HepG2 (cell line): ENCODE measurements around the gene KRTAP5-4. TPM values are rescaled to one million over a fixed set of nuclear protein-coding genes. Genes with fewer than 3 reads are reported as not detected.

Source experiments
- CEBPG ChIP-seq: IDR thresholded peaks from 2 replicates; pipeline ENCODE4 v1.6.1; 2016
- GATAD2A ChIP-seq: IDR thresholded peaks from 2 replicates; pipeline ENCODE4 v1.6.1; 2016
- HOXD1 ChIP-seq: sonication (generic); formaldehyde crosslinking; IDR thresholded peaks from 2 replicates; pipeline ENCODE4 v1.5.0; 2020; ENCODE audit warnings: missing genetic modification reagents
- MEF2D ChIP-seq: sonication (generic); formaldehyde crosslinking; IDR thresholded peaks from 2 replicates; pipeline ENCODE4 v1.5.1; 2020; ENCODE audit warnings: mild to moderate bottlenecking, missing genetic modification reagents
- NKX3-1 ChIP-seq: sonication (generic); formaldehyde crosslinking; IDR thresholded peaks from 2 replicates; pipeline ENCODE4 v1.5.0; 2020; ENCODE audit warnings: missing genetic modification reagents
- SALL2 ChIP-seq: sonication (generic); formaldehyde crosslinking; IDR thresholded peaks from 2 replicates; pipeline ENCODE4 v1.8.1; 2023; ENCODE audit warnings: mild to moderate bottlenecking, missing genetic modification reagents, inconsistent platforms
- SAP130 ChIP-seq: IDR thresholded peaks from 2 replicates; pipeline ENCODE4 v1.6.1; 2016; ENCODE audit warnings: low read depth
- SCMH1 ChIP-seq: sonication (generic); formaldehyde crosslinking; IDR thresholded peaks from 2 replicates; pipeline ENCODE4 v1.9.0; 2021; ENCODE audit warnings: missing genetic modification reagents, mild to moderate bottlenecking, borderline replicate concordance
- THYN1 ChIP-seq: sonication (generic); formaldehyde crosslinking; IDR thresholded peaks from 2 replicates; pipeline ENCODE4 v1.8.1; 2023; ENCODE audit warnings: low read depth, mild to moderate bottlenecking, moderate library complexity, missing genetic modification reagents, borderline replicate concordance
- ZGPAT ChIP-seq: IDR thresholded peaks from 2 replicates; pipeline ENCODE4 v1.6.1; 2016; ENCODE audit warnings: mild to moderate bottlenecking
- ZNF251 ChIP-seq: sonication (generic); formaldehyde crosslinking; IDR thresholded peaks from 2 replicates; pipeline ENCODE4 v1.9.0; 2021; ENCODE audit warnings: mild to moderate bottlenecking, missing genetic modification reagents
- ZSCAN12 ChIP-seq: sonication (generic); formaldehyde crosslinking; IDR thresholded peaks from 2 replicates; pipeline ENCODE4 v1.9.0; 2021; ENCODE audit warnings: mild to moderate bottlenecking, missing genetic modification reagents
- polyA plus RNA-seq, 8 experiments: library from polyadenylated mRNA; depleted of rRNA in 3 of 8; stranded (reverse) in 7 of 8; unstranded in 1 of 8; fragments of >200 nt; fragmentation: Illumina TruSeq in 4 of 8; extraction: Trizol in 4 of 8; gene quantifications; 2 replicates each; pipeline versions ENCODE4 v1.2.1 to v1.2.3, GENCODE V29; 2011 to 2016; ENCODE audit warnings: low read depth in 4 of 8, missing spikeins in 1 of 8, mixed read lengths in 1 of 8; ENCODE audit not compliant: insufficient read depth in 1 of 8
- total RNA-seq, 5 experiments: library from RNA; depleted of rRNA; stranded (reverse); fragments of >200 nt; fragmentation: Illumina TruSeq; extraction: Trizol; gene quantifications; 2 replicates each; pipeline ENCODE4 v1.2.3, GENCODE V29; 2016; ENCODE audit warnings: low read depth in 1 of 5
- TF ChIP-seq, protein P1 (sequence below): sonication (generic); formaldehyde crosslinking; IDR thresholded peaks from 2 replicates; pipeline ENCODE4 v1.4.0; 2020; ENCODE audit warnings: missing genetic modification reagents
- TF ChIP-seq, protein P2 (sequence below): sonication (generic); formaldehyde crosslinking; IDR thresholded peaks from 2 replicates; pipeline ENCODE4 v1.5.1; 2020; ENCODE audit warnings: missing genetic modification reagents, mild to moderate bottlenecking, borderline replicate concordance
- TF ChIP-seq, protein P3 (sequence below): IDR thresholded peaks from 2 replicates; pipeline ENCODE4 v1.6.1; 2016; ENCODE audit warnings: missing compliant biosample characterization, missing genetic modification reagents, borderline replicate concordance
- TF ChIP-seq, protein P4 (sequence below): sonication (generic); formaldehyde crosslinking; IDR thresholded peaks from 2 replicates; pipeline ENCODE4 v1.8.0; 2022; ENCODE audit warnings: mild to moderate bottlenecking, missing genetic modification reagents, moderate library complexity
- TF ChIP-seq, protein P5 (sequence below): sonication (generic); formaldehyde crosslinking; IDR thresholded peaks from 2 replicates; pipeline ENCODE4 v1.5.0; 2020; ENCODE audit warnings: missing genetic modification reagents

KRTAP5-4 gene
- total and polyA plus RNA-seq, 2 of the 13 experiments (the other 11 are each of a cell fraction or from before 2014, with no cell fraction given) = not detected

- TF ChIP-seq ZNF251 (CRISPR knock-in tag) (no peak), NKX3-1 (CRISPR knock-in tag) (no peak), ZSCAN12 (CRISPR knock-in tag) (no peak), GATAD2A (CRISPR knock-in tag) (no peak), SCMH1 (CRISPR knock-in tag) (no peak), THYN1 (CRISPR knock-in tag) (no peak), MEF2D (CRISPR knock-in tag) (no peak), SALL2 (CRISPR knock-in tag) (no peak), HOXD1 (CRISPR knock-in tag) (no peak), SAP130 (CRISPR knock-in tag) (peak; percentile 60), CEBPG (CRISPR knock-in tag) (no peak), ZGPAT (CRISPR knock-in tag) (peak; percentile 38; the same call in 1 of the 2 replicates)
- TF ChIP-seq, protein P1, sequence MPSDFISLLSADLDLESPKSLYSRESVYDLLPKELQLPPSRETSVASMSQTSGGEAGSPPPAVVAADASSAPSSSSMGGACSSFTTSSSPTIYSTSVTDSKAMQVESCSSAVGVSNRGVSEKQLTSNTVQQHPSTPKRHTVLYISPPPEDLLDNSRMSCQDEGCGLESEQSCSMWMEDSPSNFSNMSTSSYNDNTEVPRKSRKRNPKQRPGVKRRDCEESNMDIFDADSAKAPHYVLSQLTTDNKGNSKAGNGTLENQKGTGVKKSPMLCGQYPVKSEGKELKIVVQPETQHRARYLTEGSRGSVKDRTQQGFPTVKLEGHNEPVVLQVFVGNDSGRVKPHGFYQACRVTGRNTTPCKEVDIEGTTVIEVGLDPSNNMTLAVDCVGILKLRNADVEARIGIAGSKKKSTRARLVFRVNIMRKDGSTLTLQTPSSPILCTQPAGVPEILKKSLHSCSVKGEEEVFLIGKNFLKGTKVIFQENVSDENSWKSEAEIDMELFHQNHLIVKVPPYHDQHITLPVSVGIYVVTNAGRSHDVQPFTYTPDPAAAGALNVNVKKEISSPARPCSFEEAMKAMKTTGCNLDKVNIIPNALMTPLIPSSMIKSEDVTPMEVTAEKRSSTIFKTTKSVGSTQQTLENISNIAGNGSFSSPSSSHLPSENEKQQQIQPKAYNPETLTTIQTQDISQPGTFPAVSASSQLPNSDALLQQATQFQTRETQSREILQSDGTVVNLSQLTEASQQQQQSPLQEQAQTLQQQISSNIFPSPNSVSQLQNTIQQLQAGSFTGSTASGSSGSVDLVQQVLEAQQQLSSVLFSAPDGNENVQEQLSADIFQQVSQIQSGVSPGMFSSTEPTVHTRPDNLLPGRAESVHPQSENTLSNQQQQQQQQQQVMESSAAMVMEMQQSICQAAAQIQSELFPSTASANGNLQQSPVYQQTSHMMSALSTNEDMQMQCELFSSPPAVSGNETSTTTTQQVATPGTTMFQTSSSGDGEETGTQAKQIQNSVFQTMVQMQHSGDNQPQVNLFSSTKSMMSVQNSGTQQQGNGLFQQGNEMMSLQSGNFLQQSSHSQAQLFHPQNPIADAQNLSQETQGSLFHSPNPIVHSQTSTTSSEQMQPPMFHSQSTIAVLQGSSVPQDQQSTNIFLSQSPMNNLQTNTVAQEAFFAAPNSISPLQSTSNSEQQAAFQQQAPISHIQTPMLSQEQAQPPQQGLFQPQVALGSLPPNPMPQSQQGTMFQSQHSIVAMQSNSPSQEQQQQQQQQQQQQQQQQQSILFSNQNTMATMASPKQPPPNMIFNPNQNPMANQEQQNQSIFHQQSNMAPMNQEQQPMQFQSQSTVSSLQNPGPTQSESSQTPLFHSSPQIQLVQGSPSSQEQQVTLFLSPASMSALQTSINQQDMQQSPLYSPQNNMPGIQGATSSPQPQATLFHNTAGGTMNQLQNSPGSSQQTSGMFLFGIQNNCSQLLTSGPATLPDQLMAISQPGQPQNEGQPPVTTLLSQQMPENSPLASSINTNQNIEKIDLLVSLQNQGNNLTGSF (CRISPR knock-in tag) = no peak
- TF ChIP-seq, protein P2, sequence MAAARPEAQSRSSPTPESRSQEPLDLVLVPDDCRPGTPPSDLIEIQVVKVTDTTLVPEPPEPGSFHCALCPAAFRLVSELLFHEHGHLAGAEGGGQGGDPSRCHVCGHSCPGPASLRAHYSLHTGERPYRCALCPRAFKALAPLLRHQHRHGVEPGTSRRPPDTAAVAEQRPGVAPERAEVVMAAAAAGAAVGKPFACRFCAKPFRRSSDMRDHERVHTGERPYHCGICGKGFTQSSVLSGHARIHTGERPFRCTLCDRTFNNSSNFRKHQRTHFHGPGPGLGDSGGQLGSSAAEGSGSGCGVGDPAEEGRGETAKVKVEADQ = no peak
- TF ChIP-seq, protein P3, sequence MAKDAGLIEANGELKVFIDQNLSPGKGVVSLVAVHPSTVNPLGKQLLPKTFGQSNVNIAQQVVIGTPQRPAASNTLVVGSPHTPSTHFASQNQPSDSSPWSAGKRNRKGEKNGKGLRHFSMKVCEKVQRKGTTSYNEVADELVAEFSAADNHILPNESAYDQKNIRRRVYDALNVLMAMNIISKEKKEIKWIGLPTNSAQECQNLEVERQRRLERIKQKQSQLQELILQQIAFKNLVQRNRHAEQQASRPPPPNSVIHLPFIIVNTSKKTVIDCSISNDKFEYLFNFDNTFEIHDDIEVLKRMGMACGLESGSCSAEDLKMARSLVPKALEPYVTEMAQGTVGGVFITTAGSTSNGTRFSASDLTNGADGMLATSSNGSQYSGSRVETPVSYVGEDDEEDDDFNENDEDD (CRISPR knock-in tag) = no peak
- TF ChIP-seq, protein P4, sequence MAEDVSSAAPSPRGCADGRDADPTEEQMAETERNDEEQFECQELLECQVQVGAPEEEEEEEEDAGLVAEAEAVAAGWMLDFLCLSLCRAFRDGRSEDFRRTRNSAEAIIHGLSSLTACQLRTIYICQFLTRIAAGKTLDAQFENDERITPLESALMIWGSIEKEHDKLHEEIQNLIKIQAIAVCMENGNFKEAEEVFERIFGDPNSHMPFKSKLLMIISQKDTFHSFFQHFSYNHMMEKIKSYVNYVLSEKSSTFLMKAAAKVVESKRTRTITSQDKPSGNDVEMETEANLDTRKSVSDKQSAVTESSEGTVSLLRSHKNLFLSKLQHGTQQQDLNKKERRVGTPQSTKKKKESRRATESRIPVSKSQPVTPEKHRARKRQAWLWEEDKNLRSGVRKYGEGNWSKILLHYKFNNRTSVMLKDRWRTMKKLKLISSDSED (CRISPR knock-in tag) = no peak
- TF ChIP-seq, protein P5, sequence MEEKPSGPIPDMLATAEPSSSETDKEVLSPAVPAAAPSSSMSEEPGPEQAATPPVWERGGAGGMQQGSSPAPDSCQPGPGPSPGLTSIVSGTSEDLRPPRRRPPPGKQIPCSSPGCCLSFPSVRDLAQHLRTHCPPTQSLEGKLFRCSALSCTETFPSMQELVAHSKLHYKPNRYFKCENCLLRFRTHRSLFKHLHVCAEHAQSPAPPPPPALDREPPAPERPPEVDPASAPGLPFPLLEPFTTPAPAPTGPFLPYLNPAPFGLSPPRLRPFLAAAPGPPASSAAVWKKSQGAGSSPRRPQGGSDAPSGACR (CRISPR knock-in tag) = no peak
These were observed 49.5 kb downstream of the KRTAP5-4 start, which contains the start of gene DUSP8 (continued) for GRCh38 chr11:1572197-1573076.
